SK-N-SH treated with all-trans-retinoic acid at 6 μM for 48 hours (cell line): Measurements from ENCODE around the gene DMD.

Experiments used
- ATAC-seq: fragments of 200-7000 bp; cut with Tn5 transposase; 3 replicates; pipeline ENCODE4 v1.9.1; 2020; ENCODE audit warnings: mild to moderate bottlenecking, moderate library complexity
- ARNTL ChIP-seq: fragments of 450-650 bp; formaldehyde crosslinking; IDR thresholded peaks from 2 replicates; pipeline ENCODE4 v1.5.0; 2020; ENCODE audit warnings: low read depth, mild to moderate bottlenecking, moderate library complexity, borderline replicate concordance
- CSDC2 ChIP-seq: fragments of 250-450 bp; sonication (Bioruptor Pico); IDR thresholded peaks from 2 replicates; pipeline ENCODE4 v1.5.0; 2020; ENCODE audit warnings: mild to moderate bottlenecking, moderate library complexity
- ESRRG ChIP-seq: fragments of 250-450 bp; sonication (Bioruptor Pico); IDR thresholded peaks from 2 replicates; pipeline ENCODE4 v1.6.1; 2021; ENCODE audit warnings: mild to moderate bottlenecking
- GLIS3 ChIP-seq: fragments of 250-450 bp; sonication (Bioruptor Pico); IDR thresholded peaks from 2 replicates; pipeline ENCODE4 v1.5.0; 2020; ENCODE audit warnings: mild to moderate bottlenecking, moderate library complexity
- ISL1 ChIP-seq: fragments of 250-450 bp; sonication (Bioruptor Pico); IDR thresholded peaks from 2 replicates; pipeline ENCODE4 v2.1.2; 2022; ENCODE audit warnings: mild to moderate bottlenecking, moderate library complexity
- OSR1 ChIP-seq: fragments of 250-450 bp; sonication (Bioruptor Pico); IDR thresholded peaks from 2 replicates; pipeline ENCODE4 v1.8.0; 2022; ENCODE audit warnings: moderate library complexity, mild to moderate bottlenecking, inconsistent platforms
- PPARA ChIP-seq: fragments of 250-450 bp; sonication (Bioruptor Pico); IDR thresholded peaks from 2 replicates; pipeline ENCODE4 v1.5.0; 2020; ENCODE audit warnings: mild to moderate bottlenecking, borderline replicate concordance
- RARB ChIP-seq: fragments of 250-450 bp; sonication (Bioruptor Pico); IDR thresholded peaks from 2 replicates; pipeline ENCODE4 v1.8.0; 2021; ENCODE audit warnings: mild to moderate bottlenecking, moderate library complexity
- SNAI2 ChIP-seq: fragments of 250-450 bp; sonication (Bioruptor Pico); IDR thresholded peaks from 2 replicates; pipeline ENCODE4 v1.5.0; 2020; ENCODE audit warnings: mild to moderate bottlenecking, moderate library complexity
- ZFP3 ChIP-seq: fragments of 250-450 bp; sonication (Bioruptor Pico); IDR thresholded peaks from 2 replicates; pipeline ENCODE4 v1.5.0; 2020; ENCODE audit warnings: mild to moderate bottlenecking, moderate library complexity
- ZFP30 ChIP-seq: fragments of 450-650 bp; formaldehyde crosslinking; IDR thresholded peaks from 2 replicates; pipeline ENCODE4 v1.5.0; 2022; ENCODE audit warnings: mild to moderate bottlenecking, moderate library complexity
- ZNF565 ChIP-seq: fragments of 450-650 bp; formaldehyde crosslinking; conservative IDR thresholded peaks from 2 replicates; pipeline ENCODE4 v1.5.0; 2020; ENCODE audit warnings: low read depth, mild to moderate bottlenecking, moderate library complexity
- ZNF70 ChIP-seq: fragments of 450-650 bp; formaldehyde crosslinking; IDR thresholded peaks from 2 replicates; pipeline ENCODE4 v1.5.0; 2020; ENCODE audit warnings: mild to moderate bottlenecking, moderate library complexity
- ZNF8 ChIP-seq: fragments of 450-650 bp; formaldehyde crosslinking; IDR thresholded peaks from 2 replicates; pipeline ENCODE4 v1.5.0; 2020; ENCODE audit warnings: mild to moderate bottlenecking, moderate library complexity
- TF ChIP-seq, protein P1 (sequence below): fragments of 250-450 bp; sonication (Bioruptor Pico); IDR thresholded peaks from 2 replicates; pipeline ENCODE4 v1.8.0; 2020; ENCODE audit warnings: mild to moderate bottlenecking, moderate library complexity, borderline replicate concordance
- TF ChIP-seq, protein P2 (sequence below): fragments of 250-450 bp; sonication (Bioruptor Pico); IDR thresholded peaks from 2 replicates; pipeline ENCODE4 v1.5.0; 2020; ENCODE audit warnings: mild to moderate bottlenecking, moderate library complexity
- TF ChIP-seq, protein P3 (sequence below): fragments of 250-450 bp; sonication (Bioruptor Pico); IDR thresholded peaks from 2 replicates; pipeline ENCODE4 v1.8.0; 2021; ENCODE audit warnings: low read depth, mild to moderate bottlenecking, moderate library complexity, borderline replicate concordance

Gene DMD

DNA sequence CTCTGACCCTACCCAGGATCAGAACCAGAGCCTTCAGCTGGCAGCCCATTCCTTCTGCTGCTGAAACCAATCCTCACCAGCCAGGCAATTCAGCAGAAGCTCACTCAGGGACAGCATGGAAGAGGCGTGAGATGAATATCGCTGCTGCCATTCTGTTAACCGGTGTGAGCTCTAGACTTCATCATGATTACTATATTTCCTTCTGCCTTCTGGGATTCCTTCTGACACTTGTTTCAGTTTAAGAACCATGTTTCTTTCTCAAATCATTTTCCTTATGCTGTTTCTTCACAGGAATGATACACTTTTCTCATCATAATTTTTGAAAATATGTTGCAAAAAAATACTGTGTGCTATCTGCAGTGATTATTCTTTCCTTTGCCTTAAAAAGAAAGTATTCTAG, 1666.2 kb downstream of the DMD start:
- TF ChIP-seq ZFP3 (CRISPR knock-in tag) (no peak), CSDC2 (CRISPR knock-in tag) (no peak), RARB (CRISPR knock-in tag) (no peak), ARNTL (CRISPR knock-in tag) (no peak), PPARA (no peak), OSR1 (CRISPR knock-in tag) (no peak), SNAI2 (CRISPR knock-in tag) (no peak), ZFP30 (CRISPR knock-in tag) (no peak), GLIS3 (CRISPR knock-in tag) (no peak), ESRRG (CRISPR knock-in tag) (no peak), ZNF8 (CRISPR knock-in tag) (no peak)
- TF ChIP-seq, protein P1, sequence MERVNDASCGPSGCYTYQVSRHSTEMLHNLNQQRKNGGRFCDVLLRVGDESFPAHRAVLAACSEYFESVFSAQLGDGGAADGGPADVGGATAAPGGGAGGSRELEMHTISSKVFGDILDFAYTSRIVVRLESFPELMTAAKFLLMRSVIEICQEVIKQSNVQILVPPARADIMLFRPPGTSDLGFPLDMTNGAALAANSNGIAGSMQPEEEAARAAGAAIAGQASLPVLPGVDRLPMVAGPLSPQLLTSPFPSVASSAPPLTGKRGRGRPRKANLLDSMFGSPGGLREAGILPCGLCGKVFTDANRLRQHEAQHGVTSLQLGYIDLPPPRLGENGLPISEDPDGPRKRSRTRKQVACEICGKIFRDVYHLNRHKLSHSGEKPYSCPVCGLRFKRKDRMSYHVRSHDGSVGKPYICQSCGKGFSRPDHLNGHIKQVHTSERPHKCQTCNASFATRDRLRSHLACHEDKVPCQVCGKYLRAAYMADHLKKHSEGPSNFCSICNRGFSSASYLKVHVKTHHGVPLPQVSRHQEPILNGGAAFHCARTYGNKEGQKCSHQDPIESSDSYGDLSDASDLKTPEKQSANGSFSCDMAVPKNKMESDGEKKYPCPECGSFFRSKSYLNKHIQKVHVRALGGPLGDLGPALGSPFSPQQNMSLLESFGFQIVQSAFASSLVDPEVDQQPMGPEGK (CRISPR knock-in tag): no peak
- no peak for ATAC-seq

DNA sequence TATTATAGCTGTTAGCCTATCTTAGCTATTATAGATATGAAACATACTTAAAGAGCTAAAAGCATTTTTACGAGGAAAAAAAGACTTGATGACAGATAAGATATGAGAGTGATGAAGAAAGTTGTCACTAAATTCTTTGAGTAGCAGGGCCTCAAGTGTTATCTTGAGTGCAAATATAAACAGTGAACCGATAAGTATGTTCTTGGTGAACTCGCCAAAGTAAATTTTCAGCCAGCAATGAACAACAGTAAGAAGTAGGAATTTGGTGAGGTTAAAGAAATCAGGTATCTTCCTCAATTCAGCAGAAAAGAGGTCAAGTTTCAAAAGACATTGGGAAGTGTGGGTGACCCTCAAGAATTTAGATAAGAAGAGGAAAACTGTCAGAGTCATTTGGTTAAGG, 1667.7 kb downstream of the DMD start:
- TF ChIP-seq ZFP30 (CRISPR knock-in tag) (no peak), RARB (CRISPR knock-in tag) (no peak), ISL1 (peak; percentile 54)
- TF ChIP-seq, protein P2, sequence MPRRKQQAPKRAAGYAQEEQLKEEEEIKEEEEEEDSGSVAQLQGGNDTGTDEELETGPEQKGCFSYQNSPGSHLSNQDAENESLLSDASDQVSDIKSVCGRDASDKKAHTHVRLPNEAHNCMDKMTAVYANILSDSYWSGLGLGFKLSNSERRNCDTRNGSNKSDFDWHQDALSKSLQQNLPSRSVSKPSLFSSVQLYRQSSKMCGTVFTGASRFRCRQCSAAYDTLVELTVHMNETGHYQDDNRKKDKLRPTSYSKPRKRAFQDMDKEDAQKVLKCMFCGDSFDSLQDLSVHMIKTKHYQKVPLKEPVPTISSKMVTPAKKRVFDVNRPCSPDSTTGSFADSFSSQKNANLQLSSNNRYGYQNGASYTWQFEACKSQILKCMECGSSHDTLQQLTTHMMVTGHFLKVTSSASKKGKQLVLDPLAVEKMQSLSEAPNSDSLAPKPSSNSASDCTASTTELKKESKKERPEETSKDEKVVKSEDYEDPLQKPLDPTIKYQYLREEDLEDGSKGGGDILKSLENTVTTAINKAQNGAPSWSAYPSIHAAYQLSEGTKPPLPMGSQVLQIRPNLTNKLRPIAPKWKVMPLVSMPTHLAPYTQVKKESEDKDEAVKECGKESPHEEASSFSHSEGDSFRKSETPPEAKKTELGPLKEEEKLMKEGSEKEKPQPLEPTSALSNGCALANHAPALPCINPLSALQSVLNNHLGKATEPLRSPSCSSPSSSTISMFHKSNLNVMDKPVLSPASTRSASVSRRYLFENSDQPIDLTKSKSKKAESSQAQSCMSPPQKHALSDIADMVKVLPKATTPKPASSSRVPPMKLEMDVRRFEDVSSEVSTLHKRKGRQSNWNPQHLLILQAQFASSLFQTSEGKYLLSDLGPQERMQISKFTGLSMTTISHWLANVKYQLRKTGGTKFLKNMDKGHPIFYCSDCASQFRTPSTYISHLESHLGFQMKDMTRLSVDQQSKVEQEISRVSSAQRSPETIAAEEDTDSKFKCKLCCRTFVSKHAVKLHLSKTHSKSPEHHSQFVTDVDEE (CRISPR knock-in tag): no peak
- no peak for ATAC-seq

DNA sequence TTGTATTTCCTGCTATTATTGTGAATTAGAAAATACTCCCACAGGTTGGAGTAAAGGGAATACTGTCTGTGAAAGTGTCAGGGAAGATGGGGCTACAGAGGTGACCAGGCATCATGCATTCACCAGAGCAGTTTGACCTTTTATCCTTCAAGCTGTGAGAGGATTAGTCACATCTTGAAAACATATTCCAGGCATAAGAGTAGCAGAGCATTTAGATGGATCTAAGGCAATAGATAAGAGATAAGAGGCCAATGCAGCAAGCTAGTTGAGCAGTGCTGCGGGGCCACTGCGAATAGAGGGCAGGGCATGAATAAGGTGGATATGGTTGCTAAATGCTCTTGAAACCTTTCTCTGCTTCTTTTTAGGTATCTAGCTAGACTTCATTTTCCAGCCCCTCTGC, 1668.8 kb downstream of the DMD start:
- TF ChIP-seq OSR1 (CRISPR knock-in tag) (no peak), SNAI2 (CRISPR knock-in tag) (no peak), GLIS3 (CRISPR knock-in tag) (no peak), RARB (CRISPR knock-in tag) (no peak), ISL1 (no peak), CSDC2 (CRISPR knock-in tag) (no peak), ARNTL (CRISPR knock-in tag) (no peak), ZNF70 (no peak), ZFP30 (CRISPR knock-in tag) (no peak), ZNF565 (CRISPR knock-in tag) (no peak)
- TF ChIP-seq, protein P1 (CRISPR knock-in tag): no peak
- TF ChIP-seq, protein P2 (CRISPR knock-in tag): no peak
- TF ChIP-seq, protein P3, sequence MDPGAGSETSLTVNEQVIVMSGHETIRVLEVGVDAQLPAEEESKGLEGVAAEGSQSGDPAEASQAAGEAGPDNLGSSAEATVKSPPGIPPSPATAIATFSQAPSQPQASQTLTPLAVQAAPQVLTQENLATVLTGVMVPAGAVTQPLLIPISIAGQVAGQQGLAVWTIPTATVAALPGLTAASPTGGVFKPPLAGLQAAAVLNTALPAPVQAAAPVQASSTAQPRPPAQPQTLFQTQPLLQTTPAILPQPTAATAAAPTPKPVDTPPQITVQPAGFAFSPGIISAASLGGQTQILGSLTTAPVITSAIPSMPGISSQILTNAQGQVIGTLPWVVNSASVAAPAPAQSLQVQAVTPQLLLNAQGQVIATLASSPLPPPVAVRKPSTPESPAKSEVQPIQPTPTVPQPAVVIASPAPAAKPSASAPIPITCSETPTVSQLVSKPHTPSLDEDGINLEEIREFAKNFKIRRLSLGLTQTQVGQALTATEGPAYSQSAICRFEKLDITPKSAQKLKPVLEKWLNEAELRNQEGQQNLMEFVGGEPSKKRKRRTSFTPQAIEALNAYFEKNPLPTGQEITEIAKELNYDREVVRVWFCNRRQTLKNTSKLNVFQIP (CRISPR knock-in tag): no peak
- no peak for ATAC-seq
